ENCODE data around the gene FKRP.
A peak's percentile ranks its signal among the peaks of the same experiment; 100 is the strongest.

The FKRP gene

DNA sequence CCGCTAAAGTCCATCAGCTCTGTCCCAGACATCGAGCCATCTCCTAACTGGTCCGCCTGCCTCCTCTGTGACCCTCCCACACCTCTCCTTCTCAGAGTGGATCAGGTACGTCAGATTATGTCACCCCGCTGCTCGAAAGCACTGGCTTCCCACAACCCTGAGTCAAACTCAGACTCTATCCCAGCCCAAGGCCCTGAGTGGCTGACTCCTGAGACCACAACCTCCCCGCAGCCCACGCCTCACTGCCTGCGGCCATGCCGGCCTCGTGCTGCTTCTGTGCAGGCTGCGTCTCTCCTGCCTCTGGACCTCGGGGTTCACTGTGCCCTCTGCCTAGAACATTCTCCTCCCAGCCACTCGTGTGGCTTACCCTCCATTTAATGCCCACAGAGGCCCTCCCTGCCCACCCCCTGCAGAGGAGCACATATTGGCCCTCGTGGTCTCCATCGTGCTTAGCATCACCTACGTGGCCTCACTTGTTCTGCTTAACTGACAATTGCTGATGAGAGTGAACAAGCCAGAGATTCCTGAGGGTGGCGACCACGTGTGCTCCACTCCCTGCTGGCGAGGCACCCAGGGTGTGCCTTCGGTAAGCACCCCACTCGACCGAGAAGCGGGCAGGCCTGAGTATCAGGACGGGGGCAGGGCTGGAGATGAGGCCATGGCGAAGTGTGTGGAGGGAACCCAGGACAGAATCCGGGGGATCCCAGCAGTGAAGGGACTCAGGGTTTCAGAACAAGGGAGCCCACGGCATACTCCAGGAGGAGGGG, 13.5 kb upstream of the FKRP start:
- DNase-seq, result no peak

- DNase-seq, result no peak
Measured at GRCh38 chr19:46732966-46733689, 12.7 kb upstream of the FKRP start.

GRCh38 chr19:46733690-46734292, 12.1 kb upstream of the FKRP start:
- DNase-seq, result no peak

GRCh38 chr19:46736531-46737297, 9.1 kb upstream of the FKRP start:
- no peak for DNase-seq

- no peak for DNase-seq
Measured at GRCh38 chr19:46737298-46737654, 8.6 kb upstream of the FKRP start.

DNA sequence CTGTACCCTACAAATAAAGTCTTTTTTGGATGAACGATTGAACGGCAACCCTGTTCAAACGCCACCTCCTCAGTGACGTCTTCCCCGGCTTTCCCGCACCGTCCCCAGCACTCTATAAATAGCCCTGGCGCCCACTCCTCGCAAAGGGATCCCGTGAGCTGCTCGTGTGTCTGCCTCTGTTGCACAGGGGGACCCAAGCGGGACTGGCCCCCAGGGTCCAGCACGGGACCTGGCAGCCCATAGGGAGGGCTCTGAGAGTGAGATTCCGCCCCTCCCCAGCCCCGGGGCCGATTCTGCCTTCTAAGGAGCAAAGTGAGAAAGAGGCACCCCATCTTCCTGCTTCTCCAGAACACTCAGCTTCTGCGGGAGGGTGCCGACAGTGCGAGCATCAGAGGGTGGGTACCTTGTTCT, 8.1 kb upstream of the FKRP start:
- DNase-seq, result no peak

DNA sequence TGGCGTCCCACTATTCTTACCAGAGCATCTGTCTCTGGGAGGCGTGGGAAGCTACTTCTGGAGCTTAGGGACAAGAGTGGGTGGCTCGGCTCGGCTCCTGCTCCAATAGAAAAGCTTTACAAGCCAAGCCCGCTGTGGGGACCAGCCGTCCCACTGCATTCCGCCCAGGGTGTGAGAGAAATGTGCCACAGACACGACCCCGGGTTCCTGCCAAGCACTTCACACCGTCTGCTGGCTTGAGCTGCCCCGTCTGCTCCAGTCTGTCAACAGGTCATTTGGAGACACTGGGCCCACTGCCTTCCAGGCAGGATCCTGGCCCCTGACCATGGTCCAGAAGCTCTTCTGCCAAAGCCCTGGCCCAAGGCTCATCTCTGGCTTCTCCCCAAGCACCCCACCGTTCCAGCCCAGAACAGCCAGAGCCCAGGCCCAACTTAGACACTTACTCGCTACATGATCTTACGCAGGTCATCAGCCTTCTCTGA, 6.5 kb upstream of the FKRP start:
- no peak for DNase-seq

GRCh38 chr19:46741447-46741846, 4.4 kb upstream of the FKRP start:
- DNase-seq, result no peak

DNA sequence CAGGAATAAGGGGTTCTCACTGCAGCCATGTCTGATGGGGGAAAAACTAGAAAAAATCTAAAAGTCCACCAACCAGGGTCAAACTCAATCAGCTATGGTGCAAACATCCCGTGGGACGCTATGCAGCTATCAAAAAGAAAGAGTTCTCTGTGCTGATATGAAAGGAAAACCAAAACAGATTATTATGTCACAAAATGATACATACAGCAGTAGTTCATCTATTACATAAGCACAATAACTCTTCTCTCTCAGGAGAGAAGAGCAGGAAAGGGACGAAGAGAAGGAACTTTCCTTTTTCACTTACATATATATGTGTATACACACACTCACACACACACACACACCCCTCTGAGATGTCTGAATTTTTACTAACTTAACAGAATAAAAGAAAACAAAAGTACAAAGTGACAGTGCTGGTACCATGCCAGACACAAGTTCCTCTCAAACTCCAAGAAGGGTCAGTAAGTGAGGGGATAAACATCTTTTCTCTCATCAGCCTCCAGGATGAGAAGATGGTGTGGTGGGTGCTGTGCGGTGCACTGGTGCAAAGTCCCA, 2.9 kb upstream of the FKRP start:
- no peak for DNase-seq

GRCh38 chr19:46744005-46744691, 1.7 kb upstream of the FKRP start:
- no peak for DNase-seq

DNA sequence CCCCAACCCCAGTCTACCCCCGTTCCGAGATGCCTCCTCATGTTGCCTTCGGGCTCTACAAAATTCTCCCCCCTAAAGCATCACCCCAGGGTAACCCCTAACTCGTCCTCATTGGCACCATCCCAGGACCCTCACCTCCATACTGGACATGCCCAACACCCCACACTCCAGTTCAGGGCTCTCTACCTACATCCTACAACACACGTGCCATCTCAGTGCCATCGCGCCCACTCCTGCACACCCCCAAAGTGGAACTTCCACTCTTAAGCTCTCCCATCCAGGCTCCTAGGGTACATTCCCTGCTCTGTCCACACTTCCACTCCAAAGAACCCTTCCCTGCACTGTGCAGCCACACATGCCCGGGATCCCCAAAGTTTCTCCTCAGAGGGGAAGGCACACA, 827 bp upstream of the FKRP start:
- DNase-seq, result no peak

GRCh38 chr19:46746281-46747057, 612 bp downstream of the FKRP start, which contains the start of gene STRN4:
STRN4 (minus strand) TSS chr19:46746450; CDS start chr19:46746430, 20 bp downstream.
- peak; percentile 36 for DNase-seq

GRCh38 chr19:46748325-46749109, 2.7 kb downstream of the FKRP start:
- DNase-seq, result peak; percentile 61

DNA sequence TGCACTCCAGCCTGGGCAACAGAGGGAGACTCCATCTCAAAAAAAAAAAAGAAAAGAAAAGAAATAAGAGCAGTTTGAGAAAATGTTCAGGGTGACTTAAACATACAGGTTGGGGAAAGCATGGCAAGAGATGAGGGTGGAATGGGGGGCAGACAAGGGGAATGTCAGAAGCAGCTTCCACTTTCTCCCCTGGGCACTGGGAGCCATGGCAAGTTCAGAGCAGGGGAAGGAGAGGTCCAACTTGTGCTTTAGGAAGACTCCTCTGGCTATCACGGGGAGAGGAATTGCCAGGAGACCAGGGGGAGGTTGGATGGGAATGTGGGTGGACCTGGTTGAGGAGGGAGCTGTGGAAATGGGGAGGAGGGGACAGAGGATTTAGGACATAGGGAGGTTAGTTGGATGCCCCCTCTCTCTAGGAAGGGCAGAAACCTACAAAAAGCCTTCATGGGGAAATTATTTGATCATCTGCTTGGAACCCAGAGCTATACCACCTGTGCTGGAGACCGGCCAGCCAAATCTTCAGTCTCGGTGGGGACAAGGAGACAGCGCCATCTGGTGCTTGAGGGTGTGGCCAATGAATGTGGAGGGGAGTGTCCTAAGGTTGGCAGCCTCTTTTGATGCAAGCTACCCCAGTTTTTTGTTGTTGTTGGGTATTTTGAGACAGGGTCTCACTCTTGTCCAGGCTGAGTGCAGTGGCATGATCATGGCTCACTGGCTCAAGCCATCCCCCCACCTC, 7.7 kb downstream of the FKRP start:
- peak; percentile 12 for DNase-seq

- no peak for DNase-seq
Measured at GRCh38 chr19:46755077-46755852, 9.4 kb downstream of the FKRP start.

DNA sequence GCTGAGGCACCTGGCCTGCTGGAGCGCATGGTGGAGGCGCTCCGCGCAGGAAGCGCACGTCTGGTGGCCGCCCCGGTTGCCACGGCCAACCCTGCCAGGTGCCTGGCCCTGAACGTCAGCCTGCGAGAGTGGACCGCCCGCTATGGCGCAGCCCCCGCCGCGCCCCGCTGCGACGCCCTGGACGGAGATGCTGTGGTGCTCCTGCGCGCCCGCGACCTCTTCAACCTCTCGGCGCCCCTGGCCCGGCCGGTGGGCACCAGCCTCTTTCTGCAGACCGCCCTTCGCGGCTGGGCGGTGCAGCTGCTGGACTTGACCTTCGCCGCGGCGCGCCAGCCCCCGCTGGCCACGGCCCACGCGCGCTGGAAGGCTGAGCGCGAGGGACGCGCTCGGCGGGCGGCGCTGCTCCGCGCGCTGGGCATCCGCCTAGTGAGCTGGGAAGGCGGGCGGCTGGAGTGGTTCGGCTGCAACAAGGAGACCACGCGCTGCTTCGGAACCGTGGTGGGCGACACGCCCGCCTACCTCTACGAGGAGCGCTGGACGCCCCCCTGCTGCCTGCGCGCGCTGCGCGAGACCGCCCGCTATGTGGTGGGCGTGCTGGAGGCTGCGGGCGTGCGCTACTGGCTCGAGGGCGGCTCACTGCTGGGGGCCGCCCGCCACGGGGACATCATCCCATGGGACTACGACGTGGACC, 10.1 kb downstream of the FKRP start:
- DNase-seq, result no peak

DNA sequence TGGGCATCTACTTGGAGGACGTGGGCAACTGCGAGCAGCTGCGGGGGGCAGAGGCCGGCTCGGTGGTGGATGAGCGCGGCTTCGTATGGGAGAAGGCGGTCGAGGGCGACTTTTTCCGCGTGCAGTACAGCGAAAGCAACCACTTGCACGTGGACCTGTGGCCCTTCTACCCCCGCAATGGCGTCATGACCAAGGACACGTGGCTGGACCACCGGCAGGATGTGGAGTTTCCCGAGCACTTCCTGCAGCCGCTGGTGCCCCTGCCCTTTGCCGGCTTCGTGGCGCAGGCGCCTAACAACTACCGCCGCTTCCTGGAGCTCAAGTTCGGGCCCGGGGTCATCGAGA, 10.7 kb downstream of the FKRP start:
- DNase-seq, result no peak

DNA sequence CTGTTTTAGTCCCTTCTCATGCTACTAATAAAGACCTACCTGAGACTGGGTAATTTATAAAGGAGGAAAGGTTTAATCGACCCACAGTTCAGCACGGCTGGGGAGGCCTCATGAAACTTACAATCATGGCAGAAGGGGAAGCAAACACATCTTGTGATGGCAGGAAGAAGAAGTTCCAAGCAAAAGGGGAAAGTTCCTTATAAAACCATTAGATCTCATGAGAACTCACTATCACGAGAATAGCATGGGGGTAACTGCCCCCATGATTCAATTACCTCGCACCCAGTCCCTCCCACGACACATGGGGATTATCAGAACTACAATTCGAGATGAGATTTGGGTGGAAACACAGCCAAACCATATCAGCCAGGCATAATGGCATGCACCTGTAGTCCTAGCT, 13.3 kb downstream of the FKRP start:
- no peak for DNase-seq
